22Rv1 (cell line): ENCODE measurements around the gene KCTD2.
"Not testable (repeated sequence)": the region's sequence is repeated elsewhere in the genome, so short reads cannot be mapped to it uniquely, and the experiment has no call there.

Source experiments
- ZFX ChIP-seq: fragments of 450-650 bp; IDR thresholded peaks from 2 replicates; pipeline ENCODE4 v1.6.1; 2017; ENCODE audit warnings: antibody characterized with exemption, borderline replicate concordance
- TF ChIP-seq, protein P1 (sequence below): fragments of 450-650 bp; IDR thresholded peaks from 2 replicates; pipeline ENCODE4 v1.5.1; 2017; ENCODE audit warnings: mild to moderate bottlenecking

DNA sequence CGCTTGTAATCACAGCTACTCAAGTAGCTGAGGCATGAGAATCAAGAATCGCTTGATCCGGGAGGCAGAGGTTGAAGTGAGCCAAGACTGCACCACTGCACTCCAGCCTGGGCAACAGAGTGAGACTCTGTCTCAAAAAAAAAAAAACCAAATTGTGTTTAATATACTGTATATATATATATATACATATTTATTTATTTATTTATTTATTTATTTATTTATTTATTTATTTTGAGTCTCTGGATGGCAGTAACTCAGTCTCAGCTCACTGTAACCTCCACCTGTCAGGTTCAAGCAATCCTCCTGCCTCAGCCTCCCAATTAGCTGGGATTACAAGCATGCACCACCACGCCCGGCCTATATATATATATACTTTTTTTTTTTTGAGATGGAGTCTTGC, 25.9 kb downstream of the KCTD2 start:
- TF ChIP-seq, protein P1, sequence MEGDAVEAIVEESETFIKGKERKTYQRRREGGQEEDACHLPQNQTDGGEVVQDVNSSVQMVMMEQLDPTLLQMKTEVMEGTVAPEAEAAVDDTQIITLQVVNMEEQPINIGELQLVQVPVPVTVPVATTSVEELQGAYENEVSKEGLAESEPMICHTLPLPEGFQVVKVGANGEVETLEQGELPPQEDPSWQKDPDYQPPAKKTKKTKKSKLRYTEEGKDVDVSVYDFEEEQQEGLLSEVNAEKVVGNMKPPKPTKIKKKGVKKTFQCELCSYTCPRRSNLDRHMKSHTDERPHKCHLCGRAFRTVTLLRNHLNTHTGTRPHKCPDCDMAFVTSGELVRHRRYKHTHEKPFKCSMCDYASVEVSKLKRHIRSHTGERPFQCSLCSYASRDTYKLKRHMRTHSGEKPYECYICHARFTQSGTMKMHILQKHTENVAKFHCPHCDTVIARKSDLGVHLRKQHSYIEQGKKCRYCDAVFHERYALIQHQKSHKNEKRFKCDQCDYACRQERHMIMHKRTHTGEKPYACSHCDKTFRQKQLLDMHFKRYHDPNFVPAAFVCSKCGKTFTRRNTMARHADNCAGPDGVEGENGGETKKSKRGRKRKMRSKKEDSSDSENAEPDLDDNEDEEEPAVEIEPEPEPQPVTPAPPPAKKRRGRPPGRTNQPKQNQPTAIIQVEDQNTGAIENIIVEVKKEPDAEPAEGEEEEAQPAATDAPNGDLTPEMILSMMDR, result not testable (repeated sequence)
- not testable (repeated sequence) for TF ChIP-seq ZFX
